GM10248 (cell line): ENCODE data around the gene PJVK.

ENCODE experiments used
- CTCF ChIA-PET: fragments of 300-600 bp; sonication (Branson Sonifier 250); formaldehyde crosslinking; extraction: SDS; loops from one replicate; lab custom pipeline; 2021; ENCODE audit warnings: antibody characterized with exemption; lab: Yijun Ruan, JAX
- POLR2A ChIA-PET: fragments of 350-650 bp; sonication (Branson Sonifier 250); formaldehyde crosslinking; extraction: SDS; loops from one replicate; lab custom pipeline; 2020; ENCODE audit warnings: antibody characterized with exemption; lab: Yijun Ruan, JAX
- DNase-seq: peaks from one replicate; pipeline ENCODE4 v3.0.0; 2012; ENCODE audit errors: extremely low spot score
- CTCF ChIP-seq: IDR thresholded peaks from 2 replicates; pipeline ENCODE4 v1.5.1; 2012; ENCODE audit warnings: mild to moderate bottlenecking, low read depth; ENCODE audit errors: extremely low read depth, missing control alignments, control extremely low read depth

Gene PJVK

DNA sequence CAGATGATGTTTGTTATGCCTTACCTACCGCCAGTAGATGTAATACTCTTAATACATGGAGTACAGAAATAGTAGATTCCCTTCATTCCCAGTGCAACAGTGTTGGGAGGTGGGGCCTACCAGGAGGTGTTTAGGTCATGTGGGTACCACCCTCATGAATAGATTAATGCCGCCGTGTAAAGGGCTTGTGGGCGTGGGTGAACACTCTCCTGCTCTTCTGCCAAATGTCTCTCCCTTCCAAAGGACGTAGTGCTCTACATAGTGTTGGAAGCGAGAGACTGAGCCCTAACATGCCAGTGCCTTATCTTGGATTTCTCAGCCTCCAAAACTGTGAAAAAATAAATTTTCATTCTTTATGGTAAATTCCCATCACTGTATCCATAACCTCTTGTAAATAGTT, 59.2 kb downstream of the PJVK start:
- CTCF ChIA-PET: interaction anchor here (1.4 to 1.6 kb wide), 2 partner anchors 13 to 14 kb away, joined by 3 read pairs; no protein-coding TSS in a partner anchor
- TF ChIP-seq CTCF: no peak
- POLR2A ChIA-PET: no interaction called here
- no peak for DNase-seq
